ENCODE results near the gene UEVLD. TPM values are rescaled to one million over a fixed set of nuclear protein-coding genes. Genes with fewer than 3 reads are reported as not detected.

UEVLD gene
- total RNA-seq: 25.9 TPM

- peak; percentile 99 for ATAC-seq
- intact Hi-C loops (cut with DNase I): no loop called here
- DNase-seq (ENCODE audit: low spot score): peak; percentile 93
These were observed at the start of gene UEVLD for GRCh38 chr11:18588297-18589252. Gene UEVLD, minus strand, starts transcription at chr11:18588734. Its CDS starts 80 bp downstream, at chr11:18588654.

- peak; percentile 99 for ATAC-seq
- intact Hi-C loops (cut with DNase I): no loop called here
- DNase-seq (ENCODE audit: low spot score): peak; percentile 99
These were observed 45.9 kb upstream of the UEVLD start, which contains the start of gene SPTY2D1 for GRCh38 chr11:18634140-18635032. Gene SPTY2D1, minus strand, starts transcription at chr11:18634342. Its CDS starts 85 bp downstream, at chr11:18634257.

- ATAC-seq (no peak), DNase-seq (ENCODE audit: low spot score) (no peak)
- intact Hi-C loops (cut with DNase I): no loop called here
These were observed 45.0 kb upstream of the UEVLD start for GRCh38 chr11:18633256-18634139.

- ATAC-seq: no peak
- intact Hi-C loops (cut with DNase I): no loop called here
- no peak for DNase-seq (ENCODE audit: low spot score)
These were observed 44.3 kb upstream of the UEVLD start for GRCh38 chr11:18632841-18633240.

GRCh38 chr11:18624161-18624560 lies 35.6 kb upstream of the UEVLD start:
- DNase-seq (ENCODE audit: low spot score) (no peak), ATAC-seq (no peak)
- intact Hi-C loops (cut with DNase I): no loop called here

- ATAC-seq (no peak), DNase-seq (ENCODE audit: low spot score) (no peak)
- intact Hi-C loops (cut with DNase I): no loop called here
These were observed 35.2 kb upstream of the UEVLD start for GRCh38 chr11:18623707-18624106.

GRCh38 chr11:18618342-18619025 lies 29.9 kb upstream of the UEVLD start:
- no peak for DNase-seq (ENCODE audit: low spot score)
- peak; percentile 30 for ATAC-seq
- intact Hi-C loops (cut with DNase I): no loop called here

- DNase-seq (ENCODE audit: low spot score) (no peak), ATAC-seq (no peak)
- intact Hi-C loops (cut with DNase I): no loop called here
These were observed 29.3 kb upstream of the UEVLD start for GRCh38 chr11:18617688-18618341.

GRCh38 chr11:18615628-18616392 lies 27.3 kb upstream of the UEVLD start:
- no peak for ATAC-seq
- intact Hi-C loops (cut with DNase I): no loop called here
- DNase-seq (ENCODE audit: low spot score): no peak

- intact Hi-C loops (cut with DNase I): no loop called here
- no peak for ATAC-seq
These were observed 26.1 kb upstream of the UEVLD start for GRCh38 chr11:18614667-18615066.

GRCh38 chr11:18612394-18612793 lies 23.9 kb upstream of the UEVLD start:
- ATAC-seq: no peak

More at GRCh38 chr11:18614667-18615066, 26.1 kb upstream of the UEVLD start:
- no peak for DNase-seq (ENCODE audit: low spot score)

GRCh38 chr11:18611196-18611595 lies 22.7 kb upstream of the UEVLD start:
- intact Hi-C loops (cut with DNase I): no loop called here
- DNase-seq (ENCODE audit: low spot score) (no peak), ATAC-seq (no peak)

More at GRCh38 chr11:18612394-18612793, 23.9 kb upstream of the UEVLD start:
- DNase-seq (ENCODE audit: low spot score): no peak
- intact Hi-C loops (cut with DNase I): no loop called here

GRCh38 chr11:18608376-18608775 lies 19.8 kb upstream of the UEVLD start:
- ATAC-seq (no peak), DNase-seq (ENCODE audit: low spot score) (no peak)
- intact Hi-C loops (cut with DNase I): no loop called here

- no peak for ATAC-seq
- no peak for DNase-seq (ENCODE audit: low spot score)
- intact Hi-C loops (cut with DNase I): no loop called here
These were observed 12.5 kb upstream of the UEVLD start for GRCh38 chr11:18600915-18601569.

- no peak for ATAC-seq
- intact Hi-C loops (cut with DNase I): no loop called here
- no peak for DNase-seq (ENCODE audit: low spot score)
These were observed 11.3 kb upstream of the UEVLD start, which contains the start of gene MISFA for GRCh38 chr11:18599739-18600230. Gene MISFA, plus strand, starts transcription at chr11:18599789. Its CDS starts 140 bp downstream, at chr11:18599929.
